ENCODE results near the gene PCMT1. TPM values are rescaled to one million over a fixed set of nuclear protein-coding genes. Genes with fewer than 3 reads are reported as not detected.
A peak's percentile ranks its signal among the peaks of the same experiment; 100 is the strongest.

PCMT1 gene
- total RNA-seq (137 and 197 TPM in 2 replicates), polyA plus RNA-seq (178 and 189 TPM in 2 replicates)

- H3K36me3 ChIP-seq, result no peaks in the 10 kb centered on the region
- TF ChIP-seq CTCF (IDR thresholded peaks at IDR 0.05; ENCODE audit: low read depth, low read length), result no peak
- H3K27me3 ChIP-seq, result no peaks in the 10 kb centered on the region
- no peaks in the 10 kb centered on the region for H3K9me3 ChIP-seq (ENCODE audit: low read depth)
- DNase-seq (ENCODE audit: low read depth in 1 of 2, low spot score in 1 of 2), result peak; percentile 93 to 94
- peak within 1 kb of the TSS; percentile 93 for H3K27ac ChIP-seq
- H3K4me3 ChIP-seq, result peak within 1 kb of the TSS; percentile 84
- H3K4me1 ChIP-seq (ENCODE audit: low read depth), result no peaks in the 10 kb centered on the region
Measured at GRCh38 chr6:149749594-149750135, at the start of gene PCMT1. Gene PCMT1 (plus strand): TSS chr6:149749741. CDS start chr6:149749902, 161 bp downstream.

DNA sequence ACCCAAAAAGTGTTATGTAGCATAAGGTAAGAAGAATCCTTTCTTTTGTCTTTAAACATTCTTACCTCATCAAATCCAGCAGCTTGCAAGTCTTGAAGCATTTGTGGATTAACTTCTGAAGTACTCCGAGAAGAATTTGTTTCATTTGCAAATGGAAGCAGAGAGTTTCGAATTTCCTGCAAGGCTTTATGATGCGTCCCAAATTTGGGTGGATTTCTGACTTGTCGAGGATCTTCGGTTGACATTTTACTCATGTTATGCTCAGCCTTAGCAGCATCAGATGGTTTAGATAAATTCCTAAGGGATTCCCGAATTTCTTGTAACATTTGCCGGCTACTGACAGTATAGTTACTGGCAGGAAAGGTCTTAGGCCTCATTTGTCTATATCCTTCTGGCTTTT, 47.8 kb upstream of the PCMT1 start:
- no peaks in the 10 kb centered on the region for H3K27me3 ChIP-seq
- no peak for TF ChIP-seq CTCF (IDR thresholded peaks at IDR 0.05; ENCODE audit: low read depth, low read length)
- H3K4me1 ChIP-seq (ENCODE audit: low read depth), result no peaks in the 10 kb centered on the region
- peak overlapping the region; percentile 1 for H3K27ac ChIP-seq
- no peaks in the 10 kb centered on the region for H3K9me3 ChIP-seq (ENCODE audit: low read depth)
- no peak overlapping the region for H3K4me3 ChIP-seq
- H3K36me3 ChIP-seq, result no peaks in the 10 kb centered on the region
- no peak for DNase-seq (ENCODE audit: low read depth in 1 of 2, low spot score in 1 of 2)

GRCh38 chr6:149711711-149712110, 37.8 kb upstream of the PCMT1 start:
- no peaks in the 10 kb centered on the region for H3K9me3 ChIP-seq (ENCODE audit: low read depth)
- H3K27me3 ChIP-seq, result no peaks in the 10 kb centered on the region
- no peak overlapping the region for H3K4me3 ChIP-seq
- H3K36me3 ChIP-seq, result no peaks in the 10 kb centered on the region
- H3K27ac ChIP-seq, result no peak overlapping the region
- peaks cover 12% of the 10 kb centered on the region for H3K4me1 ChIP-seq (ENCODE audit: low read depth)
- TF ChIP-seq CTCF (IDR thresholded peaks at IDR 0.05; ENCODE audit: low read depth, low read length), result no peak
- no peak for DNase-seq (ENCODE audit: low read depth in 1 of 2, low spot score in 1 of 2)

GRCh38 chr6:149714442-149714841, 35.1 kb upstream of the PCMT1 start:
- H3K4me1 ChIP-seq (ENCODE audit: low read depth), result peaks cover 12% of the 10 kb centered on the region
- no peaks in the 10 kb centered on the region for H3K27me3 ChIP-seq
- H3K27ac ChIP-seq, result no peak overlapping the region
- DNase-seq (ENCODE audit: low read depth in 1 of 2, low spot score in 1 of 2), result no peak
- no peaks in the 10 kb centered on the region for H3K36me3 ChIP-seq
- no peaks in the 10 kb centered on the region for H3K9me3 ChIP-seq (ENCODE audit: low read depth)
- no peak overlapping the region for H3K4me3 ChIP-seq
- no peak for TF ChIP-seq CTCF (IDR thresholded peaks at IDR 0.05; ENCODE audit: low read depth, low read length)

- Histone ChIP-seq H3K4me1 (ENCODE audit: low read depth) (peaks cover 12% of the 10 kb centered on the region), H3K9me3 (ENCODE audit: low read depth) (no peaks in the 10 kb centered on the region), H3K27me3 (no peaks in the 10 kb centered on the region), H3K4me3 (peak overlapping the region; percentile 46), H3K36me3 (no peaks in the 10 kb centered on the region), H3K27ac (peak overlapping the region; percentile 97)
- DNase-seq (ENCODE audit: low read depth in 1 of 2, low spot score in 1 of 2), result peak in 1 of 2 donors; percentile 11
- no peak for TF ChIP-seq CTCF (IDR thresholded peaks at IDR 0.05; ENCODE audit: low read depth, low read length)
Measured at GRCh38 chr6:149716181-149716963, 33.2 kb upstream of the PCMT1 start.
